Lower leg skin (tissue), 3 donors: Measurements from ENCODE around the gene HACD2.

Experiments used
- POLR2A ChIP-seq, 2 donors: fragments of 450-650 bp; IDR thresholded peaks; one replicate each; pipeline ENCODE4 v1.6.1; 2016 to 2017; ENCODE audit warnings: antibody characterized with exemption in 2 of 2, mild to moderate bottlenecking in 1 of 2, moderate library complexity in 1 of 2
- TF ChIP-seq, protein P1 (sequence below), 3 donors: fragments of 450-650 bp; IDR thresholded peaks; one replicate each; pipeline ENCODE4 v1.5.1; 2016; ENCODE audit warnings: antibody characterized with exemption in 3 of 3, mild to moderate bottlenecking in 3 of 3, moderate library complexity in 2 of 3

GRCh38 chr3:123523023-123523412 lies 61.8 kb downstream of the HACD2 start:
- TF ChIP-seq, protein P1, sequence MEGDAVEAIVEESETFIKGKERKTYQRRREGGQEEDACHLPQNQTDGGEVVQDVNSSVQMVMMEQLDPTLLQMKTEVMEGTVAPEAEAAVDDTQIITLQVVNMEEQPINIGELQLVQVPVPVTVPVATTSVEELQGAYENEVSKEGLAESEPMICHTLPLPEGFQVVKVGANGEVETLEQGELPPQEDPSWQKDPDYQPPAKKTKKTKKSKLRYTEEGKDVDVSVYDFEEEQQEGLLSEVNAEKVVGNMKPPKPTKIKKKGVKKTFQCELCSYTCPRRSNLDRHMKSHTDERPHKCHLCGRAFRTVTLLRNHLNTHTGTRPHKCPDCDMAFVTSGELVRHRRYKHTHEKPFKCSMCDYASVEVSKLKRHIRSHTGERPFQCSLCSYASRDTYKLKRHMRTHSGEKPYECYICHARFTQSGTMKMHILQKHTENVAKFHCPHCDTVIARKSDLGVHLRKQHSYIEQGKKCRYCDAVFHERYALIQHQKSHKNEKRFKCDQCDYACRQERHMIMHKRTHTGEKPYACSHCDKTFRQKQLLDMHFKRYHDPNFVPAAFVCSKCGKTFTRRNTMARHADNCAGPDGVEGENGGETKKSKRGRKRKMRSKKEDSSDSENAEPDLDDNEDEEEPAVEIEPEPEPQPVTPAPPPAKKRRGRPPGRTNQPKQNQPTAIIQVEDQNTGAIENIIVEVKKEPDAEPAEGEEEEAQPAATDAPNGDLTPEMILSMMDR (IDR thresholded peaks at IDR 0.05): no peak
- TF ChIP-seq POLR2A (IDR thresholded peaks at IDR 0.05): no peak
